Measurements from ENCODE around the gene STARD4. TPM values are rescaled to one million over a fixed set of nuclear protein-coding genes. Genes with fewer than 3 reads are reported as not detected.

The STARD4 gene
- total RNA-seq, 3 donors from 2014 or later = 18.8 to 37.5 (median 36.0) TPM

GRCh38 chr5:111555760-111556159 is 43.4 kb upstream of the STARD4 start:
- no peak for ATAC-seq
- intact Hi-C loops (cut with DNase I, micrococcal nuclease) = no loop called here
- no peak for DNase-seq
- no peaks in the 10 kb centered on the region for H3K4me1 ChIP-seq (ENCODE audit: low read depth)
- no peaks in the 10 kb centered on the region for H3K9me3 ChIP-seq
- no peaks in the 10 kb centered on the region for H3K36me3 ChIP-seq (ENCODE audit: low read depth)
- no peak overlapping the region for H3K4me3 ChIP-seq
- TF ChIP-seq CTCF (IDR thresholded peaks at IDR 0.05) = no peak

- no peak for DNase-seq
- peaks cover 4% of the 10 kb centered on the region for H3K4me1 ChIP-seq (ENCODE audit: low read depth)
- ATAC-seq = no peak
- H3K36me3 ChIP-seq (ENCODE audit: low read depth) = no peaks in the 10 kb centered on the region
- intact Hi-C loops (cut with DNase I, micrococcal nuclease) = loop anchor here (5.0 kb wide), 1 partner anchor 593 kb away; no protein-coding TSS in a partner anchor
- no peak for TF ChIP-seq CTCF (IDR thresholded peaks at IDR 0.05)
- H3K4me3 ChIP-seq = no peak overlapping the region
- no peaks in the 10 kb centered on the region for H3K9me3 ChIP-seq
Observed at GRCh38 chr5:111553868-111554267, 41.5 kb upstream of the STARD4 start.

GRCh38 chr5:111552896-111553295 is 40.6 kb upstream of the STARD4 start:
- no peak for TF ChIP-seq CTCF (IDR thresholded peaks at IDR 0.05)
- no peaks in the 10 kb centered on the region for H3K9me3 ChIP-seq
- ATAC-seq (no peak), DNase-seq (no peak)
- no peaks in the 10 kb centered on the region for H3K36me3 ChIP-seq (ENCODE audit: low read depth)
- H3K4me3 ChIP-seq = no peak overlapping the region
- intact Hi-C loops (cut with DNase I, micrococcal nuclease) = loop anchor here (5.0 kb wide), 1 partner anchor 594 kb away; no protein-coding TSS in a partner anchor
- H3K4me1 ChIP-seq (ENCODE audit: low read depth) = peaks cover 5% of the 10 kb centered on the region

- Histone ChIP-seq H3K9me3 (no peaks in the 10 kb centered on the region), H3K4me3 (no peak overlapping the region), H3K36me3 (ENCODE audit: low read depth) (no peaks in the 10 kb centered on the region), H3K4me1 (ENCODE audit: low read depth) (peaks cover 5% of the 10 kb centered on the region)
- intact Hi-C loops (cut with DNase I, micrococcal nuclease) = loop anchor here (5.0 kb wide), 1 partner anchor 595 kb away; no protein-coding TSS in a partner anchor
- no peak for TF ChIP-seq CTCF (IDR thresholded peaks at IDR 0.05)
- DNase-seq = no peak
- no peak for ATAC-seq
Observed at GRCh38 chr5:111552492-111552891, 40.2 kb upstream of the STARD4 start.

GRCh38 chr5:111551569-111552275 is 39.4 kb upstream of the STARD4 start:
- no peak for ATAC-seq
- Histone ChIP-seq H3K4me1 (ENCODE audit: low read depth) (peaks cover 5% of the 10 kb centered on the region), H3K9me3 (no peaks in the 10 kb centered on the region), H3K36me3 (ENCODE audit: low read depth) (no peaks in the 10 kb centered on the region), H3K4me3 (no peak overlapping the region)
- TF ChIP-seq CTCF (IDR thresholded peaks at IDR 0.05) = no peak
- no peak for DNase-seq
- intact Hi-C loops (cut with DNase I, micrococcal nuclease) = loop anchor here (5.0 kb wide), 1 partner anchor 596 kb away; no protein-coding TSS in a partner anchor
